Measurements from ENCODE around the gene LDLRAD4. TPM values are rescaled to one million over a fixed set of nuclear protein-coding genes. Genes with fewer than 3 reads are reported as not detected.

The LDLRAD4 gene
- total and polyA plus RNA-seq, 11 donors = 10.4 to 44.0 (median 29.6) TPM

DNA sequence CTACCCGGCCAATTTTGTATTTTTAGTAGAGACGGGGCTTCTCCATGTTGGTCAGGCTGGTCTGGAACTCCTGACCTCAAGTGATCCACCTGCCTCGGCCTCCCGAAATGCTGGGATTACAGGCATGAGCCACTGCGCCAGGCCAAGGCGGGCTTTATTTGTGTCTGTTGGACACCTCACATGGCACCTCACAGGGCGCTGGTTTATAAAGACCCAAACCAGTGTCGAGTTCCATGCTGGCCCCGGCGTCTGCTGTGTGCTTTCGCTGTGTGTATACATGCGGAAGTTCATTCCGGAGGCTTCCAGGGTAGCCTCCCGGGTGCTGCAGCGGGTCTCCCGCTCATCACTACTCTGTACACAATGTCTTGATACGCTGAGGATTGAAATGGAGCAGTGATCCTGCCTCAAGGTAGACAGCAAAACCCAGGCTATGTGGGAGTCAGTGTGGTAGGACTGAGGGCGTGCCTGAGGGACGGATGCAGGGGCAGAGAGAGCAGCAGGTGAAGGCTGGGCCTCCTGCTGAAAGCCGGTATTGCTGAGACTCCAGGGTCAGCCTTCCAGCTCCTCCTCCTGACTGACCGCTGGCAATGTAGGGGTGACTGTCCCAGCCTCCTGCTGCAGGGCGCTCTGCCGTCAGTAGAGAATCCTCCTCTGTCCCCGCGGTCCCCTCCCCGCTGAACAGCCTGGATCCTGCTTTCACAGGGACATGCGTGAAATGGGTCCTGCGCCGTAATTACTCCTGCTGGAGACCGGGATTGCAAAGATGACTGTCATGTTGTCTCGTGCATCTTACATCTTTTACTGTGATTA is 22.7 kb downstream of the LDLRAD4 start:
- intact Hi-C loops (cut with DNase I) = no loop called here
- Histone ChIP-seq H3K4me1 (peaks cover 0 to 41% (median 4%) of the 10 kb centered on the region in 12 donors), H3K36me3 (peaks cover 0 to 4% (median 0%) of the 10 kb centered on the region in 9 donors), H3K27me3 (no peaks in the 10 kb centered on the region), H3K9me3 (no peaks in the 10 kb centered on the region), H3K27ac (no peak overlapping the region), H3K4me3 (no peak overlapping the region)
- TF ChIP-seq POLR2A (IDR thresholded peaks at IDR 0.05) = no peak
- TF ChIP-seq, protein P1, sequence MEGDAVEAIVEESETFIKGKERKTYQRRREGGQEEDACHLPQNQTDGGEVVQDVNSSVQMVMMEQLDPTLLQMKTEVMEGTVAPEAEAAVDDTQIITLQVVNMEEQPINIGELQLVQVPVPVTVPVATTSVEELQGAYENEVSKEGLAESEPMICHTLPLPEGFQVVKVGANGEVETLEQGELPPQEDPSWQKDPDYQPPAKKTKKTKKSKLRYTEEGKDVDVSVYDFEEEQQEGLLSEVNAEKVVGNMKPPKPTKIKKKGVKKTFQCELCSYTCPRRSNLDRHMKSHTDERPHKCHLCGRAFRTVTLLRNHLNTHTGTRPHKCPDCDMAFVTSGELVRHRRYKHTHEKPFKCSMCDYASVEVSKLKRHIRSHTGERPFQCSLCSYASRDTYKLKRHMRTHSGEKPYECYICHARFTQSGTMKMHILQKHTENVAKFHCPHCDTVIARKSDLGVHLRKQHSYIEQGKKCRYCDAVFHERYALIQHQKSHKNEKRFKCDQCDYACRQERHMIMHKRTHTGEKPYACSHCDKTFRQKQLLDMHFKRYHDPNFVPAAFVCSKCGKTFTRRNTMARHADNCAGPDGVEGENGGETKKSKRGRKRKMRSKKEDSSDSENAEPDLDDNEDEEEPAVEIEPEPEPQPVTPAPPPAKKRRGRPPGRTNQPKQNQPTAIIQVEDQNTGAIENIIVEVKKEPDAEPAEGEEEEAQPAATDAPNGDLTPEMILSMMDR (IDR thresholded peaks at IDR 0.05) = no peak
- 93 to 94% (median 93%) methylated on average over 21 to 31 of the region's 31 CpGs for WGBS, 4 donors
- no peak for DNase-seq
- ATAC-seq = no peak

DNA sequence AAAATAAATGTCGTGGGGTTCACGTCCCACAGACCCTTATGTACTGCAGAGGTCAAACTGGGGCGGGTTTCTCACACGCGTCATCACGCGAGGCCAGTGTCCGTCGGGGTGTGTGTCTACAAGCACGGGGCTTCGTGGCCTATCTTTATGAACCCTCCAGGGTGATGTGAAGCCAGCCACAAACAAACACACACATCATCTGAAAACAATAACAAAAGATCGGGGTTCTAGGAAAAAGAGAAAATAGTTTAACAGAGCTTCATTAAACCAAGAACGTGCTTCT is 23.3 kb downstream of the LDLRAD4 start:
- 81 to 89% (median 84%) methylated on average over 13 of the region's 13 CpGs for WGBS, 4 donors
- ATAC-seq = no peak
- intact Hi-C loops (cut with DNase I) = no loop called here

DNA sequence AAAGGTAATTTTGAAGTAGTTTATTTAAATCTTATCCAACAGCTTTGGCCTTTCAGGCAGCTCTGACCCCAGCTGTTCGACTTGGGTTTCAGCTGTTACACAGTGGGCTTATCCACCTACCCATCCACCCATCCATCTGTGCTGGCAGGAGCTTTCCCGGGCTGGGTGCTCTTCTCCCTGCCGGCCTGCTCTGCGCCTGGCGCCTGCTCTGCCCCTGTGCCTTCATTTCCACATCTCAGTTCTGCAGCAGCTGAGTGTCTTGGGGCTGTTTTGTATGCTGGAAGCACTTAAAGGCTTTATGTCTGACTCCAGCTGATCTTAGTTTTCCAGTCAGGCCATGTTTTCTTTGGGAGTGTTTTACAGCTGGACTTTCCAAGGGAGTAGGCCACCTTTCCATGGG is 24.2 kb downstream of the LDLRAD4 start:
- H3K36me3 ChIP-seq = peaks cover 0 to 4% (median 0%) of the 10 kb centered on the region in 9 donors
- TF ChIP-seq, protein P1 (IDR thresholded peaks at IDR 0.05) = no peak
- TF ChIP-seq POLR2A (IDR thresholded peaks at IDR 0.05) = no peak
- peaks cover 0 to 39% (median 0%) of the 10 kb centered on the region in 12 donors for H3K4me1 ChIP-seq
- no peaks in the 10 kb centered on the region for H3K27me3 ChIP-seq
- intact Hi-C loops (cut with DNase I) = no loop called here
- 92 to 95% (median 93%) methylated on average over 5 of the region's 5 CpGs for WGBS, 4 donors
- ATAC-seq = no peak
- no peak overlapping the region for H3K4me3 ChIP-seq
- no peak overlapping the region for H3K27ac ChIP-seq
- no peak for DNase-seq
- no peaks in the 10 kb centered on the region for H3K9me3 ChIP-seq

More for the DNA sequence above, 23.3 kb downstream of the LDLRAD4 start:
- no peak for TF ChIP-seq POLR2A (IDR thresholded peaks at IDR 0.05)
- TF ChIP-seq, protein P1 (IDR thresholded peaks at IDR 0.05) = no peak
- DNase-seq = no peak
- H3K27me3 ChIP-seq = no peaks in the 10 kb centered on the region
- no peak overlapping the region for H3K27ac ChIP-seq
- H3K36me3 ChIP-seq = peaks cover 0 to 4% (median 0%) of the 10 kb centered on the region in 9 donors
- H3K4me1 ChIP-seq = peaks cover 0 to 39% (median 3%) of the 10 kb centered on the region in 12 donors
- H3K4me3 ChIP-seq = no peak overlapping the region
- no peaks in the 10 kb centered on the region for H3K9me3 ChIP-seq

DNA sequence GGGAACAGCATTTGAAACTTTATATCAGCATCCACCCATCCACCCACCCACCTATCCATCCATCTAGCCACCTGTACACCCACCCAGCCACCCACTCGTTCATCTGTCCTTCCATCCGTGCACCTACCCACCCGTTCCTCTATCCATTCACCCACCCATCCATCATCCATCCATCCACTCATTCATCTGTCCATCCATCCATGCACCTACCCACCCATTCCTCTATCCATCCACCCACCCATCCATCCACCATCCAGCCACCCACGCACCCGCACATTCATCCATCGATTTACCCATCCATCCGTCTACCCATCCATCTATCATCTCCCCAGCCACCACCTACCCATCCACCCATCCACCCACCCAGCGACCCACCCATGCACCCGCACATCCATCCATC is 24.8 kb downstream of the LDLRAD4 start:
- WGBS, 4 donors = 93 to 97% (median 96%) methylated on average over 9 of the region's 9 CpGs
- intact Hi-C loops (cut with DNase I) = no loop called here
- Histone ChIP-seq H3K36me3 (peaks cover 0 to 4% (median 0%) of the 10 kb centered on the region in 9 donors), H3K9me3 (no peaks in the 10 kb centered on the region), H3K4me3 (no peak overlapping the region), H3K27me3 (no peaks in the 10 kb centered on the region), H3K27ac (no peak overlapping the region), H3K4me1 (peaks cover 0 to 39% (median 0%) of the 10 kb centered on the region in 12 donors)
- no peak for ATAC-seq
- DNase-seq = no peak
- no peak for TF ChIP-seq POLR2A (IDR thresholded peaks at IDR 0.05)
